HG02678 (cell line): ENCODE results near the gene TIAM2.
A peak's percentile ranks its signal among the peaks of the same experiment; 100 is the strongest.
"Not testable (repeated sequence)": the region's sequence is repeated elsewhere in the genome, so short reads cannot be mapped to it uniquely, and the experiment has no call there.

ENCODE experiments used
- ATAC-seq: cut with Tn5 transposase; IDR thresholded peaks from one replicate; pipeline ENCODE4 v1.9.1; 2021; ENCODE audit warnings: mild to moderate bottlenecking, moderate library complexity; ENCODE audit not compliant: unreplicated experiment

TIAM2 gene

DNA sequence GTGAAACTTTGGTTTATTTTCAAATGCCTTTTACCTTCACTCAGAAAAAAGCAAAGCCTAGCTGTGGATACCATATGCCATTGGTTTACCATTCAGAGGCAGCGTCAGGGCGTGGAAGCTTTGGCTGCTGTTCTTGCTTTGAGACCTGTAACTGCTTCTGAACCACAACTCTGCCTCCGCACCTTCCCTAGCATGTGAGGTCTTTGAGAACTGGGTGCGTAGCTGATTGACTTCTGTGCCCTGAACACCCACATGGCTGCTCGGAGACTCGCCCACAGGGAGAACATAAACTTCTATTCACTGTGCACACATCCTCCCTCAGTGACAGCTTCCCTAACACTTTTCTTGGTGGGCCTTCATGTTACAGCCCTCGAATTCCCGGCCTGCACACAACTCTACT is 257.5 kb downstream of the TIAM2 start:
- no peak for ATAC-seq

DNA sequence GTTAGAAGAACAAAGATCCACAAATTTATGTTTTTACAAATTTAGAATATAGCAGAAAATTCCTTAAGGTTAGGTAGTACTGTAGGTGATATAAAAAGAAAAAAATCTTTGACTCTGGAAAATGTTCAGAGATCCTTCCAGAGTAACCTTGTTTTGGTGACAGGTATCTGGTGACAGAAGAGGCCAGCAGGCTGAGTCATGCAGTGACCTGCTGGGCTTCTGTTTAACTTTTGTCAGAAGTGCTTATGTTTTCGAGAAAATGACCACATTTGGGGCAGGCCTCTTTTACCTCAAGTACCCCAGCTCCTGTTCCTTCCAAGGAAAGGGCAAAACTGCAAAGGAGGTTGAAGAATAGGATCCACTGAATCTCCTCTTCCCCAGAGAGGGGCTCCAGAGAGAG is 258.2 kb downstream of the TIAM2 start:
- ATAC-seq: no peak

DNA sequence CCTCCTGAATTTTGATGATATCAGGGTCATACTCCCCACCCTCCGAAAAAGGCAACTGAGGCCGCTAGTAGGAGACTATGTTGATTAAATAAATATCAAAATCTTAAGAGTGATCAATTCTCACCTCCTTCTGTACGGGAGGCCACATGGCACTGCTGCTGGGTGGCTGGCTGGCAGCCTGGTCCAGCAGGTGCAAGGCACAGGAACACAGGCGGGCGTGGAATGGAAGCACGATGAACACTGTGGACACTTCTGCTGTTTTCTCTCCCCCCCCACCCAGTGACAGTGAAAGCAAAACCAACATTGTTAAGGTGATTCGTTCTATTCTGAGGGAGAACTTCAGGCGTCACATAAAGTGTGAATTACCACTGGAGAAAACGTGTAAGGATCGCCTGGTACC is 259.0 kb downstream of the TIAM2 start:
- no peak for ATAC-seq

DNA sequence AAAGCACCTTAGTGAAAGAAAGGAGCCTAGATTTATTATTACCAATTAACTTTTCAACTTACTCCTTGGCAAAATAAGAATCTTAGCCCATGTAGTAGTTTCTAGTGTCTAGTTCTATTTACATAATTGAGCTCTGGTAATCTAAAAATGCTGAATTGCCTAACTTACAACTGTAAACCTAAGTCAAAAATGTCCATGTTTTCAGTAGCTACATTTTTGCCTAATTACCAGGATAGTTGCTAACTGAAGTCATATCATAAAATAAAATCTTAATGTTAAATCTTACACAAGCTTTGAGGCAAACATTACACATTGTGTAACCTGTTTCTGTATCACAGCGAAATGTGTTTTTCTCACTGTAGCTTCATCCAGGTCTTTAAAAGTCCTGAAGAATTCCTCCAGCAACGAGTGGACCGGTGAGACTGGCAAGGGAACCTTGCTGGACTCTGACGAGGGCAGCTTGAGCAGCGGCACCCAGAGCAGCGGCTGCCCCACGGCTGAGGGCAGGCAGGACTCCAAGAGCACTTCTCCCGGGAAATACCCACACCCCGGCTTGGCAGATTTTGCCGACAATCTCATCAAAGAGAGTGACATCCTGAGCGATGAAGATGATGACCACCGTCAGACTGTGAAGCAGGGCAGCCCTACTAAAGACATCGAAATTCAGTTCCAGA is 261.1 kb downstream of the TIAM2 start:
- no peak for ATAC-seq

DNA sequence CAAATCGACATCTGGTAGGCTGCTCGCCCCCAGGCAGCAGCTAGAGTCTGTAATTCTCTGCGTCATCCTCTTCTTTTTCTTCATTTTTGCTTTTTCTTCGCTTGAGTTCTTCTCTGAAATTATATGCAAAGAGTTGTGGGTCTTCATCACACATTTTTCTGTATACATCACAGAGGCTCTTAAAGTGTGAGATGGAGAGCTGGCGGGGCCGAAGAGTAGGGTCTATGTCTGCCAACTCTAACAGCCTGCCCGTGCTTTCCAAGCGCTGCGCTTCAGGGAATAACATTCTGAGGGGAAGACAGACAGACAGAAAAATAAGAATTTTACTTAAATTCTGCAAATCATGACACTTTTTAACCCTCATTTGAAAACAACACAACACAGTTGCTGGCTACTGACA is 262.7 kb downstream of the TIAM2 start:
- ATAC-seq: no peak

DNA sequence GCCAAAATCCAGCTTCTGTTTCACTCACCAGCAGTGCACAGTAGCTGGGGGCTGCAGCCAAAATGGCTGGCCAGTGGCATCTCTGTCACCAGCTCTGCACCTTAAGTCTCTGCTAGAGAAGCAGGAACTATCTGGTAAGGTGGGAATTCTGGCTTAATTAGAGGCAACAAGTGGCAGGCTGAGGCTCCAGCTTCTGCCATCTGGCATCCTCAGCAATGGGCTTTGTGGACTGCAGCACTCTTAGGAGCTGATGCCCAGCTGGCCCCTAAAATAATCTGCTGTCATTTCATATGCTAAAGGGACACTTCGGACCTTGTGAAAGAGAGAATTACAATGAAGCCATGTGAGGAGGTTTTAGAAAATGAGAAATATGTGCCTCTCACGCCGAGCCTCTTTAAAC is 264.1 kb downstream of the TIAM2 start:
- no peak for ATAC-seq

DNA sequence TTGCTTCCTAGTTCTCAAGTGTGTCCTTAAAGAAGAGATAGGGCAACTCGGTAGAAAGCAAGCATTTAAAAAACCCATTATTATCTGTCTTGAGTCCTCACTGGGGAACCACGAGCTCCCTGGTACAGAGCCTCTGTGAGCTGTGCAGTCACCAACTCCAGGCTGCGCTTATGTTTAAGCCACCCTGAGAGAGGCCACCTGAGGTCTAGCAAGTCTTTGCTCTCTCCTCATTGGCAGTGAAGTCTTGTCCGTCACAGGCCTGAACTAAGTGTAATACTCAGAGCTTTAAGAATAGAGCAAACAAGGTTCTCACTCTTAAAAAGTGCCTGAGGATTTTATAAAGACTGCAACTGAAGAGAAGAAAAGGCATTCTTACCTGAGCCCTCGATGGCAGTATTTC is 264.8 kb downstream of the TIAM2 start:
- ATAC-seq: no peak

DNA sequence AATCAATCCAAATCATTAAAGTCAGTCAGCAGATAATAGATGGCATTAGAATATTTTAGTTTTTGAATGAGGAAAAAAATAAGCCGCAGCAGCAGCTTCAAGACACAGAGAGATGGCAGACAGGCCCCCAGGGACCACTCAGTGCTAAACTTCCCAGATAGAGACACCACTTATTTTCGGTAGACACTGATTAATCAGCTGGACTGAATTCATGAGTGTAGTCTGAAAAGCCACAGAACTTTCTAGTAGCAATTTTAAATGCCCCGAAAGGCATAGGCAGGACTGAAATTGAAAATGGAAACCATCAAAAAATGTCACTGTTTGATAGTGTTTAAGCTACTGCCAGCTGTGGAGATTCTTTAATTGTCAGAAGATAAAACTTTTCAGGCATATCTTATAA is 265.6 kb downstream of the TIAM2 start:
- ATAC-seq: peak; percentile 78

DNA sequence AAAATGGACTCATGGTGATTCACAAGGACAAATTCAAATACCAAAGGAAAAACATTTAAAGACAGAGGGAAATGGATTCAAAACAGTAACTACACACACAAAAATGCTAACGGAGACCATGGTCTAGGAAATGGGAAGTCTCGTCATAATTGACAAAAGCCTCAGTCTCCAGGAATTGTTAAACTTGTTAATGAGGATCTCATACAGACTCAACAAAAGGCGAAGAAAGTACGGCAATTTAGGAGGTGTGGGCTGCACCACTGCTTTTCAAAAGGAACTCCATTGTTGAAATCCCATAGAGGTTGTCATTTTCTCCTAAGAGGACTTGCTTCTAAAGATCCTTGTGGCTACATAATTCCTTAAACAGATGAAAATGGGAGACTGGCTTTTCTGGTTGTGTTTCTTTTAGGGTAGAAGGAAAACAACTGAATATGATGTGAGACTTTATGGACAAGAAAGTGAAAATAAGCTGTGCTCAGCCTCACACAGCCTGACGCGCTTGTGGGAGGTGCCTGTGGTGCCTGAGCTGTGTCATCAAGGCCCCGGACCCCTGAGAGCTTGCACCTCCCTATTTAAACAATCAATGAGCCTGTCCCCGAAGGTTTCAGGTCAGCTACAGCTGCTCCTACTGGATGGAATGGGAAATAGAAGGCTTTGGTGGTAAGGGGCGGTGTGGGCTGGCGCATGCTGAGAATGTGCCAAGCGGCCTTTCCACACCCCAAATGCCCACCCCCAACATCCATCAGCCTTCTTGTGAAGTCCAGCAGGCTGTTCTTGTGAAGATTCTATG is 266.2 kb downstream of the TIAM2 start:
- ATAC-seq: peak; percentile 36

DNA sequence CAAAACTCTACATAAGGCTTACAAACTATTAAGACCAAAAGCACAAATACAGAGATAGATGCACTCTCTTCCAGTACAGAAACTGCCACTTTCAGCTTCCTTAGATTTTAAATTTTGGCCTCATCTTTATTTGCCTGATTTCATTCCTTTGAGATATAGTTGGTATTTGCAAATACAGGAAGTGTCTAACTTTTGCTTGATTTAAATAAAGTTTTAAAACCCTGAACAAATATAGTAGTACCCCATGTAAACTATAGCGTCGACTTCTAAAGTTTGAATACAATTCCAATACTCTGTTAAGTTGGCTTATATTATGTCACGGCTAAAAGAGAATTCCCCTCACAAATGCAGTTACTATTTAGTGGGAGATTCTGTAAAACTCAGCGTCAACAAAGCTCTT is 267.5 kb downstream of the TIAM2 start:
- ATAC-seq: no peak

DNA sequence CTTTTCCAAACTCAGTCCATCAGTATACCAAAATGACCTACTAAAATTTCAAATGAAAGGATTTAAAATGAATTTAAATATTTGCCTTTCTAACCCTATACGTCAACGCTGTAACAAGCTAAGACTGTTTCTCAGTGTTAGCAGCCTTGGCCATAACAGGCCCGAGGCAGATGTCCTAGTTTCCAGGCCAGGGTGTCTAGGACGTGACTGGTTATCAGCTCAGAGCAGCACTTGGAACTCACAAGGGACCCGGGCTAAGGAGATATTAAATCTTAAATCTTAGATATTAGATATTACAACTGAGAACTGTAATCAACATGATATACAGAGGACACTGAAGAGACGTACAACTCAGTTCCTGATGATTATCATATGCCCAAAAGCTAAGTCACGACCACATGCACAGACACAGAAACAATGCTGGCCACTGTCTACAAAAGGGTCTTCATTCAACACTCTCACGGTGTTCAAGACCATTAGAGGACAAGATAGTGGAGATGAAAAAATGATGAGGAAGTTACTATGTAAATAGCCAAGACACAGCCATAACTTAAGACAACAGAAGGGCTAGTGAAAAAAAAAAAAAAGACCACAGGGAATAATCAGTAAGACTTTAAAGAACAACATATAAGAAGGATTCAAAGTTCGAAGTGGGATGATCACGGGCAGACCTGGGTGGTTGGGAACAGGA is 268.4 kb downstream of the TIAM2 start, which contains the start of gene CLDN20:
CLDN20 (plus strand) TSS at position 641 of the 691 bp plus-strand sequence. CDS start 11,707 bp downstream, outside the sequence.
- ATAC-seq: no peak

DNA sequence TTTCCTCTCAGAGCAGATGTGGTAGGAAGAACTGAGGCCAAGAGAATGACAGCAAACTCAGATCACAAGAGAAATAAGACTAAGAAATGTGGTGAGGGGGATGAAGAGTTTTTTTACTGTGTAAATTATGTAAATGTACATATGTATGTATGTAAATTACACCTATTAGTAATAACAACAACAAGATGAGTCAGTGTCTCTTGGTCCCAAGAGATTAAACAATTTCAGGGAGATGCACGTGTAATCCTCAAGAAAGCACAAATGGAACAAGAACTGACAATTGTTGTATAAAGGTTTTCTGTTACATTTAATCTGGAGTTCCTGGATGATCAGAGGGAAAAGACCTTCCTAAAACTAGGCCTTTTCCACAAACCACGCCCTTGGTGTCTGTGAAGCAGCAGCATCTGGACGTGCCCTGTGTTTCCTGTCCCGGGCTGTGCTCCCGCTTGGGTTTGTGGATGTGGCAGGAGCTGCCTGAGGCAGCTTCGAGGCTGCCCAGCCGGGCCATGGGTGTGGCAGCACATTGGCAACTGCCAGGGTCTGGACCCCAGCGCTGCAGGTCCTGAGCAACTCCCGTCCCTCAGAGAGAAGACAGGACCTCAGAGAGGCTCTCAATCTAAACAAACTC is 269.7 kb downstream of the TIAM2 start:
- no peak for ATAC-seq

DNA sequence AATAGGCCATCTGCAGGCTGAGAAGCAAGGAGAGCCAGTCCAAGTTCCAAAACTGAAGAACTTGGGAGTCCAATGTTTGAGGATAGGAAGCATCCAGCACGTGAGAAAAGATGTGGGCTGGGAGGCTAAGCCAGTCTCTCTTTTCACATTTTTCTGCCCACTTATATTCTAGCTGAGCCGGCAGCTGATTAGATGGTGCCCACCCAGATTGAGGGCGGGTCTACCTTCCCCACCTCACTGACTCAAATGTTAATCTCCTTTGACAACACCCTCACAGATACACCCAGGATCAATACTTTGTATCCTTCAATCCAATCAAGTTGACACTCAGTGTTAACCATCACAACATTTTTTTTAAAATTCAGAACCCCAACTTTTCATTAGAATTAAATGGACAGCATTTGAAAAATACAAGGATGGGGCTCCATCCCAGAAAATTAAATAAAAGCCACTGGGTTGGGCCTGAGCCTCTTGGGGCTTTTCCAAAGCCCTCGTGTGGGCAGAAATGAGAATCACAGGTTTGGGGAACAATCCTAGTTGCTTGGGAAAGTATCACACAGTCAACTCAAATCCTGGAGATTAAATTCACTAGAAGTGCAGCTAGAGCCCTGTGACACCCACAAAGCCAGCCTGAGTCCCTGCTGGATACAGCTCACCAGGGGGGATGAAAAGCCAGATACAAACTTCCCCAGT is 270.9 kb downstream of the TIAM2 start:
- no peak for ATAC-seq

DNA sequence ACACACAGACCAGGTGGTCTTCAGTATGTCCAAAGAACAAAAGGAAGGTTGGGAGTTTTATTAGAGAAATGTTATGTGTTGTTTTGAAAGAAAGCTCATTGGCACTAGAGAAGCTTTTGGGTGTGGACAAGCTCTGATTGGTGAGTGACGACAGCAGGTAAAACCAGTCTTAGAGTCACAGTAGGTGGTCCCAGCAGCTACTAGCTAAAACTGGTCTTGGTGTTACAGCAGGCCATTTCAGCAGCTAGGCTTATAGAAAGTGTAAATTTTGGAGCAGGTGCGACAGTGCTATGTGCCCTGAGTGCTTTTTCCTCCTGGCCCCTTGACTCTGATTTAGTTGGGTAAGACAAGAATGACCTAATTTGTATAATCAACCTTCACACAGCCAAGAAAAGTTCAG is 272.3 kb downstream of the TIAM2 start:
- ATAC-seq: no peak

DNA sequence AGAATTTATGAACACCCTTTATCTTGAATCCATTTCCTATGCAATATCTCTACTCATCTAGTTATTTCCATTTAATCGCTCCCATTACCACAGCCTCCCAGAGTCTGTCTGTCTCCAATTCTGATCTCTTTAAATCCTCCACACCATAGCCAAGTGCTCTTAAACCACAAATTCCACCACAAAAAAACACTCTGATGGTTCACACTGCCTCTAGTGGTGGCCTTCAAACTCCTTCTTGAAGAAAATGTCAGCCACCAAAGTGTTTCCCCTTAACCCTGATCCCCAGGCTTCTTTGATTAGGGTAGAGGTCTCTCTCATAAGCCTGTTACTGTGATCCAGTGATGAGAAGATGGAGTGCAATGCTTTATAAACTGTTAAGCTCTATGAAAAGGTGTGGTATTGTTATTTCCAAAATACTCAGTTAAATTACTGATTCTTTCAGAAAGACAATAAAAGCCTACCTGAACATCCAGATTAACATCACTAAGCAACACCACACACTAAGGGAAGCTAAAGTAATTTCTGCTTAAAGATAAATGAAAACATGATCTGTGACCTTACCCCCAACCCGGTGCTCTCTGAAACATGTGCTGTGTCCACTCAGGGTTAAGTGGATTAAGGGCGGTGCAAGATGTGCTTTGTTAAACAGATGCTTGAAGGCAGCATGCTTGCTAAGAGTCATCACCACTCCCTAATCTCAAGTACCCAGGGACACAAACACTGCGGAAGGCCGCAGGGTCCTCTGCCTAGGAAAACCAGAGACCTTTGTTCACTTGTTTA is 273.2 kb downstream of the TIAM2 start:
- ATAC-seq: not testable (repeated sequence)

DNA sequence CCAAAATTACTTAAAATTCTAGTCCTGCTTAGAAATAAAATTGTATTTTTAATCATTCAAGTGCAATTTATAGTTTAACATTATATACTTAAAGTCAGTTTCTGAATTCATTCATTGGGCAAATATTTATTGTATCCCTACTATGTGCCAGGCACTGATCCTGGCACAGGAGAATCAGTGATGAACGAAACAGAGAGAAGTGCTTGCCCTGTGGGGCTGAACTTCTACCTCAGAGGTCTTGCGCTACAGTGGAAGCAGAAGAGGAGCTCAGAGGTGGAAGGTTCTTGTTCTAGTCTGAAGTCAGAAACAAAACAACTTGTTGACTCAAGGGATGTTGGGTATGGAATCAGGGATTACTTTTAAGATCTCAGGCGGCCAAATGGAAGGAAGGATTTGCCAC is 274.6 kb downstream of the TIAM2 start:
- no peak for ATAC-seq

DNA sequence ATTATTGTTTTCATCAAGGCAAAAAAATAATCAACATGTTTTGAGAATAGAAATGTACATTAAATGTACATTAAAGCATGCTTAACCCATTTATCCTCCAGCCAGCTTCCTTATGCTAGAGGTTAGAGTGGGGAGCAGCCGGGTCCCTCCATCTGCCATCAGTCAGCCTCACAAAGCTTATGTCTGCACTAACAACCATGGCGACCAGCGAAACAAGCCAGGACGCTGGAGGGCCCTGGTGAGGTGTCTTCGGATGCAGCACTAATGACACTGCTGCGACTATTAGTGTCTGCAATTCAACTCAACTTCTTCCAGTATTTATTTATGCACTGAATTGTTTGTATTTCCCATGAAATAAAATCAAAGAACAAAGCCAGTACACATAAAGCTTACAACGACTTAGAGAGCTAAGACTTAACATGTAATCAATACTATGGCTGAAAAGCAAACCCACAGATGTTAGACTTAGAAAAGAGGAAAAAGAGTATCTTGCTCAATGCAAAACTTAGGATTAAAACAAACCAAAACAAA is 275.5 kb downstream of the TIAM2 start:
- ATAC-seq: no peak

DNA sequence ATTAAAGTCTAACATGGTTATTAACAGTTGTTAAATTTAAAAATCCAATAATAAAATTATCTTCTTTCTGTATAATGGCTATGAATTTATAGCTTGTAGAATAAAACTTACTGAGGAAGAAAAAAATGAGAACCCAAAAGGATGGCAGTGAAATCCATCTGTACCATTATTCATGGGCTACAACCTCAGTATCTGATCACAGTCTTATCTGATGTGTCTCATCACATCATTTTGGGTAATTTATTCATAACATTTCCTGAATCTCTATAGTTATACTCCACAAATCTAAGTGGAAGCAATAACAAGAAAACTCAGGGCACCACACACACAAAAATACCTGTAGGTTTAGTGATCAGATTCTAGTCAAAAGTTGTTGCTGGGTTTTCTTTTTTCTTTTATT is 276.0 kb downstream of the TIAM2 start:
- no peak for ATAC-seq

DNA sequence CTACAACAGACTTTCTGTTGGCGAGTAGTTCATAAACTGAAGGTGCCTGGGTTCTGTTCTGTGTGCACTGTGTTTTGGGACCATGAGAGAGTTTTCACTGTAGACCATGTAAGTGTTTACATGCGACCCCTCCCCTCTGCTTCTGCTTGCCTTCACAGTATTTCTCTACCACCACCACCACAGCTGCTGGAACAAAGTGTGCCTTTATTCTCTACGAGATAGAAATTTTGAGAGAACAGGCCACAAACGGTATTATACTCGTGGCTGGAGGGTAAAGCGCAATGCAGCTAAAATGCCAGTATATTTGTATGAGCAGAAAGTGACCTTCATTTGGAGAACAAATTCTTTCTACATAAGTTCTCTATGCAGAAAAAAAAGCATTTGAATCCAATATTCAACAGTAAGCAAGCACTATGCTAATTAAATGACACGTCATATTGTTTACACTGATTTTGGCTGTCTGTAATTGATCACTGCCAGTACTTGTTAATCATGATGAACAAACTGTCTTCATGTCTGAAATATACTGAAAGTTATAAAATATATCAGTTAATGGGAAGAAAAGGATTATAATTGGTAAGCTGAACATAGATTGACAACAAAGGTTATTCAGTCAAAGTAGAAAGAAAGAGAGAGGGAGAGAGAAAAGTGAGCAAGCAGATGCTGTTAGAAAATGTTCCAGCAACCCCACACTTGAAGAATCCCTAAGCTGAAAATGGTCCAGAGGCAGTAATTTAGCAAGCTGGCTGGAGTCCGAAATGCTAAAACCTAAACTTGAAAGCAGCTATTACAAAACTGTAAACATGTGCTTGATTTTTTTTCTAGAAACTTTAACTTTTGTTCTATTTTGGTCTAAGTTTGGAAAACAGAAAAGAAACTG is 277.5 kb downstream of the TIAM2 start:
- no peak for ATAC-seq
